Measurements from ENCODE around the gene CX3CL1. TPM values are rescaled to one million over a fixed set of nuclear protein-coding genes. Genes with fewer than 3 reads are reported as not detected.

CX3CL1 gene
- total and polyA plus RNA-seq, 2 of the 13 experiments (the other 11 are each of a cell fraction or from before 2014, with no cell fraction given): 57.3 to 60.8 TPM

GRCh38 chr16:57373117-57373947 lies 1.0 kb downstream of the CX3CL1 start (continued):
- TF ChIP-seq ETS1 (CRISPR knock-in tag; IDR thresholded peaks at IDR 0.05) (no peak), ZSCAN20 (CRISPR knock-in tag; IDR thresholded peaks at IDR 0.05; ENCODE audit: borderline replicate concordance) (no peak), KDM1A (CRISPR knock-in tag; IDR thresholded peaks at IDR 0.05) (peak; percentile 87; the same call in 1 of the 2 replicates), ATF6 (CRISPR knock-in tag; conservative IDR thresholded peaks at IDR 0.05) (no peak), ZSCAN29 (CRISPR knock-in tag; conservative IDR thresholded peaks at IDR 0.05) (no peak), ISL2 (CRISPR knock-in tag; IDR thresholded peaks at IDR 0.05) (no peak; the same call in 1 of the 2 replicates), ZNF609 (CRISPR knock-in tag; IDR thresholded peaks at IDR 0.05; ENCODE audit: borderline replicate concordance) (peak; percentile 88; the same call in 1 of the 2 replicates), ZSCAN21 (CRISPR knock-in tag; IDR thresholded peaks at IDR 0.05; ENCODE audit: borderline replicate concordance) (no peak; the same call in 1 of the 2 replicates), ZNF543 (CRISPR knock-in tag; IDR thresholded peaks at IDR 0.05) (no peak), ATF7 (IDR thresholded peaks at IDR 0.05) (no peak), ATF7 (CRISPR knock-in tag; IDR thresholded peaks at IDR 0.05) (no peak; the same call in 1 of the 2 replicates), DMAP1 (CRISPR knock-in tag; IDR thresholded peaks at IDR 0.05) (no peak), MAFK (conservative IDR thresholded peaks at IDR 0.05 in 1 of 2, IDR thresholded peaks at IDR 0.05 in 1 of 2; ENCODE audit: low read length in 2 of 2) (no peak), CBX2 (IDR thresholded peaks at IDR 0.05; ENCODE audit: low read depth, low read length) (no peak), CBX2 (CRISPR knock-in tag; IDR thresholded peaks at IDR 0.05; ENCODE audit: low read depth) (peak; percentile 9; the same call in 1 of the 2 replicates), ZBTB26 (CRISPR knock-in tag; IDR thresholded peaks at IDR 0.05; ENCODE audit: borderline replicate concordance) (no peak; the same call in 1 of the 2 replicates), SAFB2 (CRISPR knock-in tag; IDR thresholded peaks at IDR 0.05; ENCODE audit: borderline replicate concordance, low read depth) (no peak)

All from HepG2 (cell line).